ENCODE data around the gene UCK1.

Gene UCK1

GRCh38 chr9:131539223-131539923, 8.3 kb upstream of the UCK1 start:
- H3K36me3 ChIP-seq (ENCODE audit: insufficient read depth) = no peaks in the 10 kb centered on the region
- H4K20me1 ChIP-seq (ENCODE audit: insufficient read depth) = no peaks in the 10 kb centered on the region
- no peak overlapping the region for H3K4me3 ChIP-seq (IDR thresholded peaks at IDR 0.05; ENCODE audit: insufficient read depth, low read depth, low read length)
- H3K9ac ChIP-seq = no peak overlapping the region
- H3K27me3 ChIP-seq (ENCODE audit: insufficient read depth, low read depth) = no peaks in the 10 kb centered on the region
- no peak overlapping the region for H3K27ac ChIP-seq
- no peak overlapping the region for H2AFZ ChIP-seq (ENCODE audit: low read depth)
- no peak for TF ChIP-seq CTCF (conservative IDR thresholded peaks at IDR 0.05; ENCODE audit: low read depth, low read length)
- no peak overlapping the region for H3K4me2 ChIP-seq
- no peaks in the 10 kb centered on the region for H3K4me1 ChIP-seq (ENCODE audit: low read depth, poor library complexity, severe bottlenecking)
- H3K79me2 ChIP-seq (ENCODE audit: insufficient read depth, low read depth) = no peaks in the 10 kb centered on the region

- Histone ChIP-seq H3K4me2 (no peak overlapping the region), H3K9ac (no peak overlapping the region), H2AFZ (ENCODE audit: low read depth) (no peak overlapping the region), H3K4me1 (ENCODE audit: low read depth, poor library complexity, severe bottlenecking) (no peaks in the 10 kb centered on the region), H3K4me3 (IDR thresholded peaks at IDR 0.05; ENCODE audit: insufficient read depth, low read depth, low read length) (no peak overlapping the region), H4K20me1 (ENCODE audit: insufficient read depth) (no peaks in the 10 kb centered on the region), H3K27ac (no peak overlapping the region), H3K27me3 (ENCODE audit: insufficient read depth, low read depth) (no peaks in the 10 kb centered on the region), H3K79me2 (ENCODE audit: insufficient read depth, low read depth) (no peaks in the 10 kb centered on the region), H3K36me3 (ENCODE audit: insufficient read depth) (no peaks in the 10 kb centered on the region)
- TF ChIP-seq CTCF (conservative IDR thresholded peaks at IDR 0.05; ENCODE audit: low read depth, low read length) = no peak
Observed at GRCh38 chr9:131537946-131538345, 6.9 kb upstream of the UCK1 start.

- no peak for TF ChIP-seq CTCF (conservative IDR thresholded peaks at IDR 0.05; ENCODE audit: low read depth, low read length)
- Histone ChIP-seq H4K20me1 (ENCODE audit: insufficient read depth) (no peaks in the 10 kb centered on the region), H2AFZ (ENCODE audit: low read depth) (no peak overlapping the region), H3K4me3 (IDR thresholded peaks at IDR 0.05; ENCODE audit: insufficient read depth, low read depth, low read length) (no peak overlapping the region), H3K4me2 (no peak overlapping the region), H3K9ac (no peak overlapping the region), H3K27ac (no peak overlapping the region), H3K36me3 (ENCODE audit: insufficient read depth) (no peaks in the 10 kb centered on the region), H3K4me1 (ENCODE audit: low read depth, poor library complexity, severe bottlenecking) (peaks cover 6% of the 10 kb centered on the region), H3K27me3 (ENCODE audit: insufficient read depth, low read depth) (no peaks in the 10 kb centered on the region), H3K79me2 (ENCODE audit: insufficient read depth, low read depth) (peaks cover 12% of the 10 kb centered on the region; the same call in 1 of the 2 replicates)
Observed at GRCh38 chr9:131534721-131535237, 3.7 kb upstream of the UCK1 start.

GRCh38 chr9:131530546-131530919, 530 bp downstream of the UCK1 start:
- no peak overlapping the region for H3K27ac ChIP-seq
- no peaks in the 10 kb centered on the region for H4K20me1 ChIP-seq (ENCODE audit: insufficient read depth)
- no peaks in the 10 kb centered on the region for H3K27me3 ChIP-seq (ENCODE audit: insufficient read depth, low read depth)
- H3K4me3 ChIP-seq (IDR thresholded peaks at IDR 0.05; ENCODE audit: insufficient read depth, low read depth, low read length) = no peak overlapping the region
- peaks cover 8% of the 10 kb centered on the region for H3K4me1 ChIP-seq (ENCODE audit: low read depth, poor library complexity, severe bottlenecking)
- H3K4me2 ChIP-seq = peak overlapping the region; percentile 93
- H3K79me2 ChIP-seq (ENCODE audit: insufficient read depth, low read depth) = peaks cover 13% of the 10 kb centered on the region; the same call in 1 of the 2 replicates
- peak overlapping the region; percentile 71 for H2AFZ ChIP-seq (ENCODE audit: low read depth)
- peak; percentile 23; the same call in 1 of the 2 replicates for TF ChIP-seq CTCF (conservative IDR thresholded peaks at IDR 0.05; ENCODE audit: low read depth, low read length)
- H3K9ac ChIP-seq = peak overlapping the region; percentile 59
- peaks cover 9% of the 10 kb centered on the region; the same call in 1 of the 2 replicates for H3K36me3 ChIP-seq (ENCODE audit: insufficient read depth)

Measured in KMS-11 (cell line).